ENCODE data around the gene PPP1R12A.
A peak's percentile ranks its signal among the peaks of the same experiment; 100 is the strongest.
"Not testable (repeated sequence)": the region's sequence is repeated elsewhere in the genome, so short reads cannot be mapped to it uniquely, and the experiment has no call there.

Gene PPP1R12A

GRCh38 chr12:79891506-79892162 is 43.3 kb downstream of the PPP1R12A start:
- DNase-seq = no peak

GRCh38 chr12:79887890-79888289 is 47.0 kb downstream of the PPP1R12A start:
- DNase-seq = peak; percentile 12

GRCh38 chr12:79886917-79887519 is 47.9 kb downstream of the PPP1R12A start:
- DNase-seq = peak; percentile 84

- no peak for DNase-seq
Observed at GRCh38 chr12:79885911-79886490, 48.9 kb downstream of the PPP1R12A start.

GRCh38 chr12:79884401-79885006 is 50.4 kb downstream of the PPP1R12A start:
- no peak for DNase-seq

- DNase-seq = no peak
Observed at GRCh38 chr12:79883216-79883615, 51.7 kb downstream of the PPP1R12A start.

- no peak for DNase-seq
Observed at GRCh38 chr12:79881351-79881750, 53.5 kb downstream of the PPP1R12A start.

GRCh38 chr12:79878506-79878905 is 56.4 kb downstream of the PPP1R12A start:
- not testable (repeated sequence) for DNase-seq

- DNase-seq = no peak
Observed at GRCh38 chr12:79877246-79877645, 57.7 kb downstream of the PPP1R12A start.

- DNase-seq = no peak
Observed at GRCh38 chr12:79874665-79875064, 60.2 kb downstream of the PPP1R12A start.

- DNase-seq = no peak
Observed at GRCh38 chr12:79873201-79873600, 61.7 kb downstream of the PPP1R12A start.

- no peak for DNase-seq
Observed at GRCh38 chr12:79871621-79872020, 63.3 kb downstream of the PPP1R12A start.

GRCh38 chr12:79870916-79871315 is 64.0 kb downstream of the PPP1R12A start:
- DNase-seq = no peak

GRCh38 chr12:79859646-79860045 is 75.3 kb downstream of the PPP1R12A start:
- DNase-seq = no peak

- DNase-seq = no peak
Observed at GRCh38 chr12:79858518-79858917, 76.4 kb downstream of the PPP1R12A start.

GRCh38 chr12:79857675-79858074 is 77.2 kb downstream of the PPP1R12A start:
- DNase-seq = no peak

GRCh38 chr12:79850610-79851299 is 84.1 kb downstream of the PPP1R12A start:
- DNase-seq = no peak

- peak; percentile 11 for DNase-seq
Observed at GRCh38 chr12:79848339-79848738, 86.6 kb downstream of the PPP1R12A start.

- no peak for DNase-seq
Observed at GRCh38 chr12:79847417-79847816, 87.5 kb downstream of the PPP1R12A start.

GRCh38 chr12:79844693-79845092 is 90.2 kb downstream of the PPP1R12A start:
- DNase-seq = peak; percentile 18

GRCh38 chr12:79843978-79844377 is 90.9 kb downstream of the PPP1R12A start:
- no peak for DNase-seq

- DNase-seq = no peak
Observed at GRCh38 chr12:79842630-79843029, 92.3 kb downstream of the PPP1R12A start.

- DNase-seq = peak; percentile 21
Observed at GRCh38 chr12:79841878-79842265, 93.0 kb downstream of the PPP1R12A start.
